IMR-90 (cell line): ENCODE measurements around the gene HSP90B1. TPM values are rescaled to one million over a fixed set of nuclear protein-coding genes. Genes with fewer than 3 reads are reported as not detected.

Experiments
- ATAC-seq: fragments of 200-7000 bp; cut with Tn5 transposase; 2 replicates; pipeline ENCODE4 v1.9.1; 2020; ENCODE audit warnings: low read depth, mild to moderate bottlenecking, moderate library complexity
- BruUV-seq: library from RNA; stranded (reverse); fragments of 400-500 nt; replicated peaks from 2 replicates; lab custom pipeline; 2021; lab: Mats Ljungman, UMichigan
- CTCF ChIA-PET: fragments of 300-600 bp; formaldehyde crosslinking; extraction: SDS; loops from one replicate; lab custom pipeline; 2021; ENCODE audit warnings: antibody characterized with exemption; lab: Yijun Ruan, JAX
- POLR2A ChIA-PET: fragments of 300-600 bp; sonication (Branson Sonifier 250); formaldehyde crosslinking; loops from one replicate; lab custom pipeline; 2022; ENCODE audit warnings: antibody characterized with exemption; ENCODE audit not compliant: unreplicated experiment; lab: Charles Lee
- DNase-seq: peaks from one replicate; pipeline ENCODE4 v3.0.0; 2013
- H2AFZ ChIP-seq: replicated peaks from 2 replicates; pipeline ENCODE3; 2013; ENCODE audit warnings: low read length, mild to moderate bottlenecking; ENCODE audit not compliant: poor library complexity
- H2AK5ac ChIP-seq: 2 replicates; pipeline ENCODE4 v1.6.1; 2013; ENCODE audit warnings: low read depth, low read length, inconsistent platforms
- H2AK9ac ChIP-seq: replicated peaks from 2 replicates; pipeline ENCODE3; 2013; ENCODE audit warnings: mild to moderate bottlenecking, low read depth, low read length, moderate library complexity; ENCODE audit not compliant: poor library complexity
- H2BK120ac ChIP-seq: 2 replicates; pipeline ENCODE4 v1.6.1; 2013; ENCODE audit warnings: low read depth, low read length, inconsistent platforms
- H2BK15ac ChIP-seq: 3 replicates; pipeline ENCODE4 v1.6.1; 2013; ENCODE audit warnings: low read depth, low read length, inconsistent platforms
- H2BK20ac ChIP-seq: 2 replicates; pipeline ENCODE4 v1.6.1; 2013; ENCODE audit warnings: low read depth, mild to moderate bottlenecking, inconsistent platforms, low read length, moderate library complexity
- H2BK5ac ChIP-seq: 2 replicates; pipeline ENCODE4 v1.6.1; 2013; ENCODE audit warnings: mild to moderate bottlenecking, low read depth, low read length, inconsistent platforms; ENCODE audit not compliant: poor library complexity, severe bottlenecking
- H3K14ac ChIP-seq: replicated peaks from 2 replicates; pipeline ENCODE4 v1.6.1; 2013; ENCODE audit warnings: low read depth, low read length, inconsistent platforms
- H3K18ac ChIP-seq: 2 replicates; pipeline ENCODE4 v1.6.1; 2013; ENCODE audit warnings: low read depth, low read length, control low read depth
- H3K23ac ChIP-seq: 2 replicates; pipeline ENCODE4 v1.6.1; 2013; ENCODE audit warnings: low read depth, low read length, inconsistent platforms
- H3K27ac ChIP-seq: 2 replicates; pipeline ENCODE4 v1.5.1; 2013; ENCODE audit warnings: mild to moderate bottlenecking, control low read depth, low read length; ENCODE audit not compliant: insufficient read depth
- H3K27me3 ChIP-seq: 2 replicates; pipeline ENCODE4 v1.6.1; 2013; ENCODE audit warnings: low read length; ENCODE audit not compliant: control insufficient read depth, insufficient read depth
- H3K36me3 ChIP-seq: 2 replicates; pipeline ENCODE4 v1.6.1; 2013; ENCODE audit warnings: low read length, mixed read lengths; ENCODE audit not compliant: control insufficient read depth, insufficient read depth
- H3K4ac ChIP-seq: 2 replicates; pipeline ENCODE4 v1.6.1; 2013; ENCODE audit warnings: low read depth, low read length, inconsistent platforms
- H3K4me1 ChIP-seq: 2 replicates; pipeline ENCODE4 v1.6.1; 2013; ENCODE audit warnings: low read length, mixed read lengths; ENCODE audit not compliant: control insufficient read depth, insufficient read depth
- H3K4me2 ChIP-seq: 2 replicates; pipeline ENCODE4 v1.6.1; 2013; ENCODE audit warnings: low read depth, mild to moderate bottlenecking, control low read depth, low read length, moderate library complexity
- H3K4me3 ChIP-seq: 2 replicates; pipeline ENCODE4 v1.5.1; 2013; ENCODE audit warnings: low read depth, mild to moderate bottlenecking, control low read depth, low read length, moderate library complexity; ENCODE audit not compliant: insufficient read depth
- H3K56ac ChIP-seq: 2 replicates; pipeline ENCODE4 v1.6.1; 2013; ENCODE audit warnings: low read length, inconsistent platforms; ENCODE audit not compliant: insufficient read depth; ENCODE audit errors: extremely low read depth
- H3K79me1 ChIP-seq, 2 experiments: 2 replicates each; pipeline ENCODE4 v1.6.1; 2013; ENCODE audit warnings: low read length in 2 of 2, inconsistent platforms in 1 of 2, low read depth in 1 of 2
- H3K9ac ChIP-seq: 2 replicates; pipeline ENCODE4 v1.6.1; 2013; ENCODE audit warnings: low read depth, low read length, control low read depth
- H3K9me1 ChIP-seq: 2 replicates; pipeline ENCODE4 v1.6.1; 2013; ENCODE audit warnings: low read length, inconsistent platforms; ENCODE audit not compliant: insufficient read depth
- H3K9me3 ChIP-seq: 2 replicates; pipeline ENCODE4 v1.6.1; 2013; ENCODE audit warnings: low read length; ENCODE audit not compliant: control insufficient read depth, insufficient read depth
- H4K20me1 ChIP-seq: 2 replicates; pipeline ENCODE4 v1.6.1; 2013; ENCODE audit warnings: low read length, inconsistent platforms; ENCODE audit not compliant: insufficient read depth
- H4K5ac ChIP-seq: 2 replicates; pipeline ENCODE4 v1.6.1; 2013; ENCODE audit warnings: mild to moderate bottlenecking, low read depth, low read length, control low read depth
- H4K8ac ChIP-seq, 2 experiments: 2 replicates each; pipeline ENCODE4 v1.6.1; 2013; ENCODE audit warnings: low read depth in 2 of 2, low read length in 2 of 2, control low read depth in 1 of 2, inconsistent platforms in 1 of 2
- H4K91ac ChIP-seq: 2 replicates; pipeline ENCODE4 v1.6.1; 2013; ENCODE audit warnings: low read depth, low read length, inconsistent platforms; ENCODE audit not compliant: insufficient read depth
- SMC3 ChIP-seq: fragments of 150-350 bp; IDR thresholded peaks from 2 replicates; pipeline ENCODE4 v1.6.1; 2016; ENCODE audit warnings: low read depth, mild to moderate bottlenecking, antibody characterized with exemption, low read length, moderate library complexity
- WGBS, 2 experiments: methylation state at CpG; one replicate each; pipeline versions ENCODE4 v1.1.5 to v1.1.7; 2013; ENCODE audit warnings: missing lambda C conversion rate in 2 of 2; ENCODE audit not compliant: insufficient read length in 1 of 2; ENCODE audit errors: extremely low coverage in 2 of 2; 5-methylcytosine and 5-hydroxymethylcytosine counted together
- dilution Hi-C: fragments of 300-500 bp; cut with HindIII; formaldehyde crosslinking; loops from one replicate; pipeline ENCODE4 v1.14.3; 2018; ENCODE audit warnings: low sequenced_read_pairs; ENCODE audit not compliant: unreplicated experiment
- in situ Hi-C: fragments of 300-500 bp; cut with MboI; formaldehyde crosslinking; loops from 3 replicates; pipeline ENCODE4 v1.14.3; 2019; ENCODE audit warnings: low sequenced_read_pairs, inconsistent platforms, mixed read lengths
- intact Hi-C: fragments of 100-400 bp; cut with micrococcal nuclease; formaldehyde crosslinking; loops from 2 replicates; pipeline ENCODE4 v1.10.0; 2022
- polyA plus RNA-seq, 3 experiments: library from polyadenylated mRNA; depleted of rRNA; stranded (reverse); fragments of >200 nt; gene quantifications; 2 replicates each; pipeline ENCODE4 v1.2.3, GENCODE V29; 2012; ENCODE audit warnings: low replicate concordance in 1 of 3
- total RNA-seq: library from RNA; depleted of rRNA; stranded (reverse); fragments of >200 nt; gene quantifications from 2 replicates; pipeline ENCODE4 v1.2.3, GENCODE V29; 2012
- TF ChIP-seq, protein P1 (sequence below): fragments of 150-350 bp; IDR thresholded peaks from 2 replicates; pipeline ENCODE4 v1.6.1; 2017; ENCODE audit warnings: mild to moderate bottlenecking, antibody characterized with exemption, low read length, low read depth

HSP90B1 gene
- total and polyA plus RNA-seq, 2 of the 4 experiments (the other 2 are of a cell fraction): 398 to 765 TPM

DNA sequence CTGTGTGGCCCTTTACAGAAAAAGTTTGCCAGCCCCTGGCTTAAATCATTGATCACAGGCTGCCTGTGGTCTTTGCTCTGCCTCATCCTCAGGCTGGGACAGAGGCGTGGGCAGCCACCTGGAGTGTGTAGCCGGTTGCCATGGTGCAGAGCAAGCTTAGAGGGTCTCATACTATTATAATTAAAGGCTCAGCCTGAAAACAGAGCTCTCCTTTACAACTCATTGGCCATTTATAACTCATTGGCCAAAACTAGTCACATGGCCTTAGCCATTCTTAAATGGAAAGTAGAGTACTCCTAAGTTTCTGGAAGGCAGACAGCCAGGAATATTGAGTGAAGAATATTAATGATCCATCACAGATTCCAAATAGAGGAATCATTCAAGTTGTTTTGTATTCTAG is 3.0 kb downstream of the HSP90B1 start:
- Histone ChIP-seq H3K27me3 (no peaks in the 10 kb centered on the region), H3K23ac (no peak overlapping the region), H4K8ac (no peak overlapping the region), H3K14ac (no peak overlapping the region), H2BK15ac (no peak overlapping the region), H3K4ac (no peak overlapping the region), H3K79me1 (peaks cover 22 to 52% of the 10 kb centered on the region in 2 experiments), H3K18ac (no peak overlapping the region), H2AFZ (no peak overlapping the region), H3K9me3 (no peaks in the 10 kb centered on the region), H3K4me3 (no peak overlapping the region), H3K4me2 (peak overlapping the region; percentile 19; the same call in 1 of the 2 replicates), H2AK5ac (no peak overlapping the region), H3K9me1 (no peaks in the 10 kb centered on the region), H2BK5ac (no peak overlapping the region), H2AK9ac (no peak overlapping the region), H3K27ac (no peak overlapping the region), H4K5ac (no peak overlapping the region), H3K4me1 (peaks cover 3% of the 10 kb centered on the region; the same call in 1 of the 2 replicates), H2BK120ac (no peak overlapping the region), H3K36me3 (peaks cover 25% of the 10 kb centered on the region), H4K20me1 (peaks cover 40% of the 10 kb centered on the region), H4K91ac (no peak overlapping the region), H3K9ac (no peak overlapping the region), H3K56ac (no peak overlapping the region), H2BK20ac (no peak overlapping the region)
- POLR2A ChIA-PET: no interaction called here
- CTCF ChIA-PET: no interaction called here
- DNase-seq (no peak), ATAC-seq (no peak)
- no TSS peak for BruUV-seq
- dilution Hi-C loops: no loop called here
- WGBS, 2 experiments: no CpG with 5 or more reads among the region's 2 CpGs
- in situ Hi-C loops: loop anchor here (10.0 kb wide), 1 partner anchor 158 kb away; no protein-coding TSS in a partner anchor
- intact Hi-C loops: no loop called here
- no peak for TF ChIP-seq SMC3
- TF ChIP-seq, protein P1, sequence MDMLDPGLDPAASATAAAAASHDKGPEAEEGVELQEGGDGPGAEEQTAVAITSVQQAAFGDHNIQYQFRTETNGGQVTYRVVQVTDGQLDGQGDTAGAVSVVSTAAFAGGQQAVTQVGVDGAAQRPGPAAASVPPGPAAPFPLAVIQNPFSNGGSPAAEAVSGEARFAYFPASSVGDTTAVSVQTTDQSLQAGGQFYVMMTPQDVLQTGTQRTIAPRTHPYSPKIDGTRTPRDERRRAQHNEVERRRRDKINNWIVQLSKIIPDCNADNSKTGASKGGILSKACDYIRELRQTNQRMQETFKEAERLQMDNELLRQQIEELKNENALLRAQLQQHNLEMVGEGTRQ: peak; percentile 79
